ENCODE results near the gene PAX9.

Gene PAX9

GRCh38 chr14:36661506-36662257 lies at the start of gene PAX9:
Gene PAX9 (plus strand): TSS chr14:36661860. CDS start chr14:36662090, 230 bp downstream.
- DNase-seq (ENCODE audit: low read depth): peak; percentile 98

GRCh38 chr14:36617824-36618223 lies 43.8 kb upstream of the PAX9 start:
- DNase-seq (ENCODE audit: low read depth): no peak
- H3K9me3 ChIP-seq (ENCODE audit: control insufficient read depth, low read length): peaks cover 6% of the 10 kb centered on the region
- peaks cover 12% of the 10 kb centered on the region for H3K27me3 ChIP-seq (replicated peaks; ENCODE audit: control insufficient read depth, insufficient read depth, low read length)

More at GRCh38 chr14:36661506-36662257, at the start of gene PAX9:
- H3K9ac ChIP-seq (ENCODE audit: low read length): peak within 1 kb of the TSS; percentile 10
- peak within 1 kb of the TSS; percentile 81 for H3K4me3 ChIP-seq (ENCODE audit: low read length)
- no peaks in the 10 kb centered on the region for H3K36me3 ChIP-seq (ENCODE audit: control insufficient read depth, insufficient read depth, low read length, severe bottlenecking)
- H3K27me3 ChIP-seq (replicated peaks; ENCODE audit: control insufficient read depth, insufficient read depth, low read length): peaks cover 83% of the 10 kb centered on the region
- H3K4me1 ChIP-seq (ENCODE audit: control insufficient read depth, insufficient read depth, low read length): peaks cover 20% of the 10 kb centered on the region
- H3K9me3 ChIP-seq (ENCODE audit: control insufficient read depth, low read length): no peaks in the 10 kb centered on the region

DNA sequence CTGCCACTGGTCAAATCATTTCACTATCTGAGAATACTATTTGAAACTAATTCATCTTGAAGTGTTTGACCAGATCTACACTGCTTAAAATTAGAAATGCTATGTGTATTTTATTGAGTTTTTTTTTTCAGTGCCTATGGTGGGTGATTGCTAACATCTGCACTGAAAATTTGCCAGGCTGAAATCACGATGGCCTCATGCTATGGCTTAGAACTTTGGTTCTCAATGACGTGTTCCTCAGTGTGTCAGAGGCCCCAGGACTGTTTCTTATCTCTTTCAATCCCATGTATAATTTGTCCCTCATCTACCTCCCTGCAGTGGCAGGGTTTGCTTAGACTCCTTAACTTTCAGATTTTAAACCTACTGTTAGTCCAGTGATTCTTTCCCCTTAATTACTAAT lies 43.0 kb upstream of the PAX9 start:
- no peak overlapping the region for H3K4me3 ChIP-seq (ENCODE audit: low read length)
- no peak overlapping the region for H3K9ac ChIP-seq (ENCODE audit: low read length)
- peaks cover 6% of the 10 kb centered on the region for H3K4me1 ChIP-seq (ENCODE audit: control insufficient read depth, insufficient read depth, low read length)
- peaks cover 8% of the 10 kb centered on the region for H3K27me3 ChIP-seq (replicated peaks; ENCODE audit: control insufficient read depth, insufficient read depth, low read length)
- no peaks in the 10 kb centered on the region for H3K36me3 ChIP-seq (ENCODE audit: control insufficient read depth, insufficient read depth, low read length, severe bottlenecking)
- DNase-seq (ENCODE audit: low read depth): peak; percentile 51
- peaks cover 6% of the 10 kb centered on the region for H3K9me3 ChIP-seq (ENCODE audit: control insufficient read depth, low read length)

More at GRCh38 chr14:36617824-36618223, 43.8 kb upstream of the PAX9 start:
- Histone ChIP-seq H3K4me3 (ENCODE audit: low read length) (no peak overlapping the region), H3K4me1 (ENCODE audit: control insufficient read depth, insufficient read depth, low read length) (peaks cover 6% of the 10 kb centered on the region), H3K36me3 (ENCODE audit: control insufficient read depth, insufficient read depth, low read length, severe bottlenecking) (no peaks in the 10 kb centered on the region), H3K9ac (ENCODE audit: low read length) (no peak overlapping the region)

- Histone ChIP-seq H3K27me3 (replicated peaks; ENCODE audit: control insufficient read depth, insufficient read depth, low read length) (peaks cover 5% of the 10 kb centered on the region), H3K36me3 (ENCODE audit: control insufficient read depth, insufficient read depth, low read length, severe bottlenecking) (no peaks in the 10 kb centered on the region), H3K4me1 (ENCODE audit: control insufficient read depth, insufficient read depth, low read length) (peaks cover 6% of the 10 kb centered on the region), H3K9ac (ENCODE audit: low read length) (no peak overlapping the region), H3K4me3 (ENCODE audit: low read length) (no peak overlapping the region), H3K9me3 (ENCODE audit: control insufficient read depth, low read length) (peaks cover 6% of the 10 kb centered on the region)
- DNase-seq (ENCODE audit: low read depth): no peak
Observed at GRCh38 chr14:36619131-36619530, 42.5 kb upstream of the PAX9 start.

DNA sequence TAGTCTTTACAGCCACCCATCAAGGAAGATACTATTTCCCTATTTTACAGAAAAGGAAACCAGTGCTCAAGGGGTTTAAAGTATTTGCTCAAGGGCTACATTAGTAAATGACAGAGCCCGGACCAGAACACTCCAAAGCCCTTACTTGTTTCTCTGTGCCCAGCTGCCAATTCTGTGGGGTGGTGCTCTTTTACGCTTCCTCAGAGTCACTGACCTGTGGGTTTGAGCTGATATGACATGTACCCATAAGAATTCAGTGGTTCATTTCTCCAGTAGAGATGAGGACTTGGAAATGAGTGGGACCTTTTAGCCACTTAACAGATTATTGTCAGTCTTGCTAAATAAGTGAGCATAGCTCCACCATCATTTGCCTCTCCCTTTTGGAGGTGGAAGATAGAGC lies 41.8 kb upstream of the PAX9 start:
- Histone ChIP-seq H3K4me3 (ENCODE audit: low read length) (no peak overlapping the region), H3K9ac (ENCODE audit: low read length) (no peak overlapping the region), H3K9me3 (ENCODE audit: control insufficient read depth, low read length) (peaks cover 6% of the 10 kb centered on the region), H3K27me3 (replicated peaks; ENCODE audit: control insufficient read depth, insufficient read depth, low read length) (peaks cover 3% of the 10 kb centered on the region), H3K36me3 (ENCODE audit: control insufficient read depth, insufficient read depth, low read length, severe bottlenecking) (no peaks in the 10 kb centered on the region), H3K4me1 (ENCODE audit: control insufficient read depth, insufficient read depth, low read length) (peaks cover 6% of the 10 kb centered on the region)
- no peak for DNase-seq (ENCODE audit: low read depth)

DNA sequence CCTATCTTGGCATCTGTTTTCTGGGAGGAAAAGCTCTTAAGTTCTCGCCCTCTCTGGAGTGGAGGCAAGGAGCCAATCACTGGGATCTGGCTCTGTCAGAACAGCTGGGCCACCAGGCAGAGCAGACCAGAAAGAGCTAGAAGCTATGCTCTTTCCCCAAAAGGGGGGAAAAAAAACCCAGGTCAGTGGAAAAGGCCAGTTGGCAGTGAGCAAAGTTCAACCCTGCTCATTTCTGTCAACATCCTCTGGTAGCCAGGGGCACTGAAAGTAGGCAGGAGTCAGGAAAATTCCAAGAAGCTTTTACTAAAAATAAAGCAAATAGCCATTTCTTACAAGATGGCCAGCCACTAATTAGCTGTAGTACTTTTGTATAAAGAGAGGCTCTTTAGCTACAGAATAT lies 36.6 kb upstream of the PAX9 start:
- H3K4me3 ChIP-seq (ENCODE audit: low read length): no peak overlapping the region
- peaks cover 10% of the 10 kb centered on the region for H3K27me3 ChIP-seq (replicated peaks; ENCODE audit: control insufficient read depth, insufficient read depth, low read length)
- DNase-seq (ENCODE audit: low read depth): no peak
- H3K4me1 ChIP-seq (ENCODE audit: control insufficient read depth, insufficient read depth, low read length): peaks cover 12% of the 10 kb centered on the region
- H3K9ac ChIP-seq (ENCODE audit: low read length): no peak overlapping the region
- H3K36me3 ChIP-seq (ENCODE audit: control insufficient read depth, insufficient read depth, low read length, severe bottlenecking): no peaks in the 10 kb centered on the region
- H3K9me3 ChIP-seq (ENCODE audit: control insufficient read depth, low read length): peaks cover 6% of the 10 kb centered on the region

DNA sequence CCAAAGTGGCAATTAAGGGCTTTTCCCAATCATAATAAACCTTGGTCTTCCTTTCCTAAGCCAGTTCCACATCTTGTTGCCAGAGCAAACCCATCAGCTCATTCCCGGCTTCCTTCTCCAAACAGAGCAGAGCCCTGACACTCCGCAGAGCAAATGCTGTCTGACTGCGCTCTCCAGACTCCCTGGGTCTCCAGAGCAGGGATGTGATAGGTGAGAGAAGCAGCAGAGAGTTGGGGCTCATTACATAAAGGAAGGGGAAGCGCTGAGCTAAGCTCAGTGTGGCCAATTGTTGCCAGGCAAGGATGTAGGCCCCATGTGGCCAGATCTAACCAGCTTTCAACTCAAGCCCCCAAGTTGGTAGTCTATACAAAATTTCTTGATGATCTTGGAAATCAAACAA lies 36.2 kb upstream of the PAX9 start:
- peaks cover 12% of the 10 kb centered on the region for H3K4me1 ChIP-seq (ENCODE audit: control insufficient read depth, insufficient read depth, low read length)
- no peaks in the 10 kb centered on the region for H3K36me3 ChIP-seq (ENCODE audit: control insufficient read depth, insufficient read depth, low read length, severe bottlenecking)
- no peak overlapping the region for H3K9ac ChIP-seq (ENCODE audit: low read length)
- H3K27me3 ChIP-seq (replicated peaks; ENCODE audit: control insufficient read depth, insufficient read depth, low read length): peaks cover 10% of the 10 kb centered on the region
- H3K4me3 ChIP-seq (ENCODE audit: low read length): no peak overlapping the region
- DNase-seq (ENCODE audit: low read depth): no peak
- peaks cover 6% of the 10 kb centered on the region for H3K9me3 ChIP-seq (ENCODE audit: control insufficient read depth, low read length)

DNA sequence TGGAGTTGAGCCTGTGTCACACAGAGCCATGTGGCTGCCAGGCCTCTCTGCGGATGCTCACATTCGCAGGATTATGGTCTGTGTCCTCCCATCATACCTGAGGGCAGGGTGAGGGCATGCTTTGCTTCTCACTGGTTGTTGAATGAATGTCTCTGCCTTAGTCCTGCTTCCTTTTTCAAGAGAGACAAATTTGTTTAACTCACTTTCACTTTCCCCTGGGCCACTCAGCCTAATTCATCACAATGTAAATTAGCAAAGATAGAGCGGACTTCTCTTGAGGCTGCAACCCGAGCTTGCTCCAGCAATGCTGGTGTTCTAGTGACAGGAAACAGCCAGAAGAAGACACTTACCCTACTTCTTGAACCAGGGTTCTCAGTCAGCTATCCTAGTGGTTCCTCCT lies 35.5 kb upstream of the PAX9 start:
- no peak for DNase-seq (ENCODE audit: low read depth)
- Histone ChIP-seq H3K27me3 (replicated peaks; ENCODE audit: control insufficient read depth, insufficient read depth, low read length) (peaks cover 10% of the 10 kb centered on the region), H3K36me3 (ENCODE audit: control insufficient read depth, insufficient read depth, low read length, severe bottlenecking) (no peaks in the 10 kb centered on the region), H3K9me3 (ENCODE audit: control insufficient read depth, low read length) (peaks cover 6% of the 10 kb centered on the region), H3K4me3 (ENCODE audit: low read length) (no peak overlapping the region), H3K4me1 (ENCODE audit: control insufficient read depth, insufficient read depth, low read length) (peaks cover 12% of the 10 kb centered on the region), H3K9ac (ENCODE audit: low read length) (no peak overlapping the region)

- no peaks in the 10 kb centered on the region for H3K9me3 ChIP-seq (ENCODE audit: control insufficient read depth, low read length)
- no peak overlapping the region for H3K4me3 ChIP-seq (ENCODE audit: low read length)
- H3K36me3 ChIP-seq (ENCODE audit: control insufficient read depth, insufficient read depth, low read length, severe bottlenecking): no peaks in the 10 kb centered on the region
- DNase-seq (ENCODE audit: low read depth): peak; percentile 87
- no peak overlapping the region for H3K9ac ChIP-seq (ENCODE audit: low read length)
- peaks cover 10% of the 10 kb centered on the region for H3K27me3 ChIP-seq (replicated peaks; ENCODE audit: control insufficient read depth, insufficient read depth, low read length)
- peaks cover 12% of the 10 kb centered on the region for H3K4me1 ChIP-seq (ENCODE audit: control insufficient read depth, insufficient read depth, low read length)
Observed at GRCh38 chr14:36627981-36628380, 33.7 kb upstream of the PAX9 start.

GRCh38 chr14:36633580-36633979 lies 28.1 kb upstream of the PAX9 start:
- Histone ChIP-seq H3K4me3 (ENCODE audit: low read length) (no peak overlapping the region), H3K36me3 (ENCODE audit: control insufficient read depth, insufficient read depth, low read length, severe bottlenecking) (no peaks in the 10 kb centered on the region), H3K9me3 (ENCODE audit: control insufficient read depth, low read length) (peaks cover 6% of the 10 kb centered on the region), H3K4me1 (ENCODE audit: control insufficient read depth, insufficient read depth, low read length) (peaks cover 2% of the 10 kb centered on the region), H3K9ac (ENCODE audit: low read length) (no peak overlapping the region), H3K27me3 (replicated peaks; ENCODE audit: control insufficient read depth, insufficient read depth, low read length) (peaks cover 19% of the 10 kb centered on the region)
- no peak for DNase-seq (ENCODE audit: low read depth)

- peaks cover 80% of the 10 kb centered on the region for H3K27me3 ChIP-seq (replicated peaks; ENCODE audit: control insufficient read depth, insufficient read depth, low read length)
- H3K9me3 ChIP-seq (ENCODE audit: control insufficient read depth, low read length): no peaks in the 10 kb centered on the region
- H3K4me3 ChIP-seq (ENCODE audit: low read length): peak overlapping the region; percentile 74
- H3K9ac ChIP-seq (ENCODE audit: low read length): no peak overlapping the region
- H3K4me1 ChIP-seq (ENCODE audit: control insufficient read depth, insufficient read depth, low read length): peaks cover 15% of the 10 kb centered on the region
- no peaks in the 10 kb centered on the region for H3K36me3 ChIP-seq (ENCODE audit: control insufficient read depth, insufficient read depth, low read length, severe bottlenecking)
- DNase-seq (ENCODE audit: low read depth): peak; percentile 81
Observed at GRCh38 chr14:36646664-36647416, 14.8 kb upstream of the PAX9 start.
